MG63 (cell line): Measurements from ENCODE around the gene TBCD. TPM values are rescaled to one million over a fixed set of nuclear protein-coding genes. Genes with fewer than 3 reads are reported as not detected.
A peak's percentile ranks its signal among the peaks of the same experiment; 100 is the strongest.

Experiments used
- DNase-seq: peaks from one replicate; pipeline ENCODE4 v3.0.0-alpha.2; 2020
- H3K27me3 ChIP-seq: fragments of 250-450 bp; sonication (Bioruptor Pico); 2 replicates; pipeline ENCODE4 v1.5.1; 2020; ENCODE audit warnings: mild to moderate bottlenecking, moderate library complexity
- H3K36me3 ChIP-seq: fragments of 250-450 bp; sonication (Bioruptor Pico); 2 replicates; pipeline ENCODE4 v1.5.1; 2020; ENCODE audit warnings: mild to moderate bottlenecking, moderate library complexity
- H3K4me3 ChIP-seq: fragments of 250-450 bp; sonication (Bioruptor Pico); 2 replicates; pipeline ENCODE4 v1.5.1; 2020; ENCODE audit warnings: mild to moderate bottlenecking, moderate library complexity
- H3K9me3 ChIP-seq: fragments of 250-450 bp; sonication (Bioruptor Pico); 2 replicates; pipeline ENCODE4 v1.5.1; 2020; ENCODE audit warnings: mild to moderate bottlenecking, moderate library complexity
- total RNA-seq: library from RNA; depleted of rRNA; stranded (reverse); fragments of >200 nt; shearing (Covaris generic); gene quantifications from 2 replicates; pipeline ENCODE4 v1.2.3, GENCODE V29; 2014; ENCODE audit warnings: low replicate concordance

Gene TBCD
- total RNA-seq, 1 experiment from 2014 or later: 73.6 TPM

DNA sequence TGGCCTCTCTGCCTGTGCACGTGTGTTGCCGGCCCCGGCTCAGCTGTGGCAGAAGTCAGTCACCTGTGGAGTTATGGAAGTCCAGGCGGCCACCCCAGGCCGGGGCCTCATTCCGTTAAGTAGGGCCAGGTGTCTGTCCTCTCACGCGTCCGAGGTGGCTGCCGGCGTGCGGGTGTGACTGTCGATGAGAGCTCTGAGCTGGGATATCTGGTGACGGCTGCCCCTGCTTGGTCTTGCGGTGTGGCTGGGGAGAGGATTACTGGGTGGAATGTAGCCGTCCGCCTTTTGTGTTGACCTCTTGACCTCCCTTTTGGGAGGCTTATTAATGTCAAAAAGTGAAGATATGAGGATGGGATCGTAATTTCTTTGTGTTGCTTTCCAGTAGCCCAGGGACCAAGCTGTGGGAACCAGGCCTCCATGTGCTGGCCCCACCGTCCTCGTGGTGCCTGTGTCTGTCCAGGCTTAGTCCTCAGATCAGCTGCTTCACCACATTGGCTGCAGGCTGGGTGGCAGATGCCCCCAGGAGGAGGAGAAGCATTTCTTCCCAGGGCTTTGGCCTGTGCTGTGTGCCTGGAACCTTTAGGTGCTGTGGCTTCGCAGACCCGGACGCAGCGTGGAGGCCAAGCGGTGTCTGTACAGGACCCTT is 111.0 kb downstream of the TBCD start:
- Histone ChIP-seq H3K4me3 (no peak overlapping the region), H3K9me3 (no peaks in the 10 kb centered on the region), H3K36me3 (peaks cover 6% of the 10 kb centered on the region), H3K27me3 (no peaks in the 10 kb centered on the region)
- DNase-seq: no peak

GRCh38 chr17:82863383-82863940 is 111.6 kb downstream of the TBCD start:
- Histone ChIP-seq H3K9me3 (no peaks in the 10 kb centered on the region), H3K4me3 (no peak overlapping the region), H3K27me3 (no peaks in the 10 kb centered on the region), H3K36me3 (peaks cover 6% of the 10 kb centered on the region)
- no peak for DNase-seq

GRCh38 chr17:82863941-82864712 is 112.3 kb downstream of the TBCD start:
- Histone ChIP-seq H3K9me3 (no peaks in the 10 kb centered on the region), H3K36me3 (peaks cover 6% of the 10 kb centered on the region), H3K4me3 (no peak overlapping the region), H3K27me3 (no peaks in the 10 kb centered on the region)
- peak; percentile 68 for DNase-seq

DNA sequence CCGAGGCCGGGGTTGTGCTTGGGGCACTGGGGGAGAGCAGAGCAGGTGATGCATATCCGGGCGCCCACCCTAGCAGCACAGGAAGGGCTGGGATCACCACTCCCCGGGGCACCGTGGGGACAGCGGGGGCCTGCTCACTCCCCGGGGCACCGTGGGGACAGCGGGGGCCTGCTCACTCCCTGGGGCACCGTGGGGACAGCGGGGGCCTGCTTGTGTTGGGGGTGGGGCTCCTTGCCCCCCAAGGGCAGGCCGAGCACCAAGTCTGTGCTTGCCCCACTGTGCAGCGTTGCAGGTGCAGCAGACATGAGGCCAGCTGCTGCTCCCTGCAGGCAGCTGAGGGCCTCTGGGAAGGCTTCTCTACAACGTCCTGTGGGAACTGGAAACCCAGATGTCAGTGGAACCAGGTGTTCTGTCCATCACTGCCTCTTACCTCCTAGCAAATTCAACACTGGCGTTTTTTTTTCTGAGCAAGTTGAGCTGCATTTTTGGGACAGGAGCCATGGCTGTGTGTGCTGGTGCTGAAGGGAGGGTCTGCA is 112.9 kb downstream of the TBCD start:
- peaks cover 3% of the 10 kb centered on the region for H3K36me3 ChIP-seq
- no peaks in the 10 kb centered on the region for H3K27me3 ChIP-seq
- DNase-seq: no peak
- H3K9me3 ChIP-seq: no peaks in the 10 kb centered on the region
- no peak overlapping the region for H3K4me3 ChIP-seq

DNA sequence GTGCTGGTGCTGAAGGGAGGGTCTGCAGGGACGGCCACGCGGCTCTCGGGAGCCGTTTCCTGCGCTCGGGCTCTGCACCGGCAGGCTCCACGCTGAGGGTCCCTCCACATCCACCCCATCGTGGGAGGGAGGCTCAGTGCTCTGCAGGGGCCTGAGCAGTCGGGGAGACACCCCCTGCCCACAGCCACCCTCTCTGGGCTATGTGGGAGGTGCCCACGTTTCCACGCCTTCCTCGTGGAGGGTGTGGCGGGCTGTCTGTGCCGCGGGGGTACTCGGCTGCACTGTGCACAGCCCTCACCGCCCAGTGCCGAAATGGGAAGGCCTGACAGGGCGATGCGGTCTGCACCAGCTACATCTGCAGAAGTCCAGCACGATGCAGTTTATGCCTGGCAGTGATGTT is 113.4 kb downstream of the TBCD start:
- H3K36me3 ChIP-seq: peaks cover 3% of the 10 kb centered on the region
- H3K9me3 ChIP-seq: no peaks in the 10 kb centered on the region
- H3K27me3 ChIP-seq: no peaks in the 10 kb centered on the region
- H3K4me3 ChIP-seq: no peak overlapping the region
- DNase-seq: no peak

DNA sequence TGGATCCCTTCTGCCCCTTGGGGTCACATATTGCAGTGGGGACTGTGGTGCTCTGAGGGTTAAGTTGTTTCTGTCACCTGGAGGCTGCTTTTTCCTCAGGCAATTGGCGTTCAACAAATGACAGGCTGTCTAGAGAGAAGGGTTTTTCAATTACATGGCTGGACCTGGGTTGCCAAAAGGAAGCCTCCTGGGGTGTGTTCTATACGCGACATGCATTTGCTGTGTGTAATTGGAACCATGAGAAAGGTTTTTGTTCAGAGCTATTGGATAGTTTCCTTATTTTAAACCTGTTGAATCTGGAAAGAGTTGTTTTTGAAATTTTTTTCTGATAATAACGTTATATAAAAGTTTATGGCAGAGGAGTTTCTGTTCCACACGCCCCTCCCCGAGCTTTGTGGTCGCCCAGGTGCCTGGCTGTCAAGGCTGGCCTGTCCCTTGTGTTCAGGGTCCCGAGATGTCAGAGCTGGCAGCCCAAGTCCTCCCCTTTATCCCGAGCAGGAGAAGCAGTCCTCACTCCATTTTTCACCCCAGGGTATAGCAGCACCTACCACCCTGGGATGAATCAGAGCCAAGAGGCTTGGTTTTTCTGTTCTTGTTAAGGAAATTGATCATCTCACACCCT is 114.0 kb downstream of the TBCD start:
- no peaks in the 10 kb centered on the region for H3K9me3 ChIP-seq
- no peak for DNase-seq
- peaks cover 9% of the 10 kb centered on the region for H3K36me3 ChIP-seq
- no peaks in the 10 kb centered on the region for H3K27me3 ChIP-seq
- no peak overlapping the region for H3K4me3 ChIP-seq

- peaks cover 15% of the 10 kb centered on the region for H3K36me3 ChIP-seq
- H3K27me3 ChIP-seq: no peaks in the 10 kb centered on the region
- no peak overlapping the region for H3K4me3 ChIP-seq
- H3K9me3 ChIP-seq: no peaks in the 10 kb centered on the region
- DNase-seq: peak; percentile 81
Observed at GRCh38 chr17:82866590-82867191, 114.8 kb downstream of the TBCD start.

- no peaks in the 10 kb centered on the region for H3K9me3 ChIP-seq
- H3K4me3 ChIP-seq: no peak overlapping the region
- H3K27me3 ChIP-seq: no peaks in the 10 kb centered on the region
- DNase-seq: no peak
- peaks cover 18% of the 10 kb centered on the region for H3K36me3 ChIP-seq
Observed at GRCh38 chr17:82867763-82868325, 116.0 kb downstream of the TBCD start.

GRCh38 chr17:82868715-82869131 is 116.9 kb downstream of the TBCD start:
- no peak for DNase-seq
- Histone ChIP-seq H3K4me3 (no peak overlapping the region), H3K9me3 (no peaks in the 10 kb centered on the region), H3K36me3 (peaks cover 15% of the 10 kb centered on the region; the same call in 1 of the 2 replicates), H3K27me3 (no peaks in the 10 kb centered on the region)

DNA sequence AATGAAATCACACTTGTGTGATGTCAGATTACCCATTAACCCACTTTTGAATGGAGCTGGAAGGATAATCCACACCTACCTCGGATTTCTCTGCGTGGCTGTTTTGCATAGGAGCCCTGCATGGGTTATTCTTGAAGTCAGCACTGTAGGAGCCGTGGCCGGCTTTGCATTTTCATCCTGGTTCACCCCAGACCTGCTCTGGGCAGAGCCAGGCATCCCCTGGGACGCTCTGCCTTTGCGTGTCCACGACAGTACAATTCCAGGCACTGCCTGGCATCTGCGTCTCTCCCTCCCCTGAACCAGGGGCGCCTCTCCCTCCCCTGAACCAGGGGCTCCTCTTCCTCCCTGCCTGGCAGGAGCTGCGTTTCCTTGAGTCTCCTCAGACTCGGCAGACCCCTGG is 117.7 kb downstream of the TBCD start:
- peaks cover 15% of the 10 kb centered on the region; the same call in 1 of the 2 replicates for H3K36me3 ChIP-seq
- H3K4me3 ChIP-seq: no peak overlapping the region
- no peak for DNase-seq
- no peaks in the 10 kb centered on the region for H3K9me3 ChIP-seq
- H3K27me3 ChIP-seq: no peaks in the 10 kb centered on the region

DNA sequence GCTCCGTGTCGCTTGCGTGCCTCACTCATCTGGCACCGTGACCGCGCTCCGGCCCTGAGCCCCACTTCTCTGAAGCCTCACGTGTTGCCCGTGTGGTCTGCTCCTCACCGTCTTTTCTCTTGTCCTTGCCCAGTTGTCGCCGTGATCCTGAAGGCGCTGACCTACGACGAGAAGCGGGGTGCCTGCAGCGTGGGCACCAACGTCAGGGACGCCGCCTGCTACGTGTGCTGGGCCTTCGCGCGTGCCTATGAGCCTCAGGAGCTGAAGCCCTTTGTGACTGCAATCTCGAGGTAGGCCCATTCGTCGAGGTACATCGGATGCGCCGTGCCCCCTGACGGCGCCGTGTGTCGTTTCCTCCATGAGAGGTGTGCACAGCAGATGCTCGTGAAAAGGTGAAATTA is 118.2 kb downstream of the TBCD start:
- Histone ChIP-seq H3K4me3 (no peak overlapping the region), H3K27me3 (no peaks in the 10 kb centered on the region), H3K9me3 (no peaks in the 10 kb centered on the region), H3K36me3 (peaks cover 15% of the 10 kb centered on the region; the same call in 1 of the 2 replicates)
- DNase-seq: no peak

DNA sequence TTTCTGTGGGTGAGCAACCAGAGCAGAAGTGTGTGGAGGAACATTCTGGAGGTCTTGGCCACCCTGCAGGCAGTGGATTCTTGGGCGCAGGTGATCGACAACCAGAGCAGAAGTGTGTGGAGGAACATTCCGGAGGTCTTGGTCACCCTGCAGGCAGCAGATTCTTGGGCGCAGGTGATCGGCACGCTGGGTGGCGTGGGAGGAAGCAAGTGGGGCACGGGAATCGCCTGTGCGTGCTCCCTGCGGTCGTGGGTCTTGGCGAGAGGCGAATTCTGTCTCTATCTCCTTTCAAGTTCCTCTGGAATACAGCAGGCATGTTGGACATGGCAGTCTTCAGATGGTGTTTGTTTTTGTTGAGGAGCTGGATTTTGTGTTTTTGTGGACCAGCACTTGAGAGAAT is 118.7 kb downstream of the TBCD start:
- Histone ChIP-seq H3K9me3 (no peaks in the 10 kb centered on the region), H3K4me3 (no peak overlapping the region), H3K36me3 (peaks cover 15% of the 10 kb centered on the region; the same call in 1 of the 2 replicates), H3K27me3 (no peaks in the 10 kb centered on the region)
- no peak for DNase-seq

DNA sequence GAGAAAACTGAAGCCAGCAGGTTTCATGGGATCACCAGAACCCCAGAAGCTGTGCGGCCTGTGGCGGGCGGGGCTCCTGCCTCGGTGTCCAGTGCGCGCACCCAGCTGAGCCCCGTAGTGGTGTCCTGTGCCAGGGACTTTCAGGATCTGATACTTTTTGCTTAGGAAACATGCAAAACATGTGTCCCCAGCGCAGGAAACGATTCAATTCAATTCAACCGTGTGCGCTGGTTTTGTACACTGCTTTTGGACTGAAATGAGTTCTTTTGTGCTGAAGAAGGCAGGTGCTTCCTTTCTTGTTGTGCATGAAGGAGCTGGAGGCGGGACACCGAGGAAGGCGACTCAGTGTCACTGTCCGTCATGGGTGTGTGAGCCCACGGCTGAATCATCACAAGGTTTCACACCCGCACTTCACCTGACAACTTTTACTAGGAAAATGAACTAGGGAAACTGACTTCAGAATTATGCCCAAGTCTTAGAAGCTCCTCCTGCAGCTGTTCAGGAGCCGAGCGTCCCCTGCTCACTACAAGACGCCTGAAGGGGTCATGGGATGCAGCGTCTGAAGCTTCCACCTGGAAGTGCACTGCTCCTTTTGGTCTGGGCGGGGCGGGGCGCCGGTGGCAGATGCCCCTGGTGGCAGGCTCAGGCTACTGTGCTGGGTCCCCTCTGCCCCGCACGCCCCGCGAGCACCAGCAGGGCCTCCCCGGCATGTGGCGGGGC is 119.4 kb downstream of the TBCD start:
- DNase-seq: no peak
- Histone ChIP-seq H3K36me3 (peaks cover 15% of the 10 kb centered on the region; the same call in 1 of the 2 replicates), H3K4me3 (no peak overlapping the region)

GRCh38 chr17:82871776-82872561 is 120.1 kb downstream of the TBCD start:
- Histone ChIP-seq H3K9me3 (no peaks in the 10 kb centered on the region), H3K36me3 (peaks cover 15% of the 10 kb centered on the region; the same call in 1 of the 2 replicates), H3K27me3 (no peaks in the 10 kb centered on the region), H3K4me3 (no peak overlapping the region)
- DNase-seq: no peak

More for the DNA sequence above, 119.4 kb downstream of the TBCD start:
- Histone ChIP-seq H3K9me3 (no peaks in the 10 kb centered on the region), H3K27me3 (no peaks in the 10 kb centered on the region)
